HG02588 (cell line): ENCODE data around the gene H6PD.
"Not testable (repeated sequence)": the region's sequence is repeated elsewhere in the genome, so short reads cannot be mapped to it uniquely, and the experiment has no call there.

Experiments
- ATAC-seq: cut with Tn5 transposase; IDR thresholded peaks from one replicate; pipeline ENCODE4 v1.9.1; 2021; ENCODE audit warnings: mild to moderate bottlenecking, moderate library complexity; ENCODE audit not compliant: unreplicated experiment

The H6PD gene

GRCh38 chr1:9294910-9295636 lies 60.5 kb downstream of the H6PD start:
- no peak for ATAC-seq

DNA sequence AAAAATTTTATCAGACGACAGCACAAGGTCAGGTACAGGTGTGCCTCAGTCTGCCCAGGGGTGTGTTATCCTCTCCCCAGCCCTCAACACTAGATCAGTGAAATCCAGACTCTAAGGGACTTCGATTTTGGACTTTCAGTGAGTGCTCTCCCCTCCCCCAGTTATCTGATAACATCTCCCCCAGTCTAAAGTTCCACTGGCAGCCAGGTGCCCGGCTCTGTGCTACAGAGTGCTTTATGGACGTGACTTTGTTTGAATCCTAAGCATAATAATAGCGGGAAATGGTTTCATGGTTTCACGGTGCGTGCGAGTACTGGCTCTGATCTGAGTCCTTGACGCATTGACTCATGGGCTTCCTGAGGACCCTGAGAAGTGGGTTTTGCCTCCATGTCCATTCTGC lies 61.3 kb downstream of the H6PD start:
- ATAC-seq: no peak

DNA sequence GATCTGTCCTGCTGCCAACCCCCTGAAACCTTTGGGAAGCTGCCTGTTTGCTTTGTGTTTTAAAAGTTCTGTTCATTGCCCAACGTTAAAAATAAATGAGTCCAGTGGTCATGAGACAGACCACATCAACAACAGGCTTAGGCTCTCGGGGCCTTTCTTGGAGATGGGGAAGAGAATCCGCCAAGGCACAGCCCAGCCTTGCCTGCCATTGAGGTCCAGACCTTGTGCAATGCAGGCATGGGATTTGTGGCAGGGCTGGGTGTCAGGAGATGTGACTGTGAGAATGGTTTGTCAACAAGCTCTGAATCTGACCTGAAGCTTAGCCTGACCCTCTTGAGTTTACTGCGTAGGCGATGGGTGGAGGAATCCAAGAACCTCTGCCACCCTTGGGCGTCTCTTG lies 62.3 kb downstream of the H6PD start:
- ATAC-seq: no peak

DNA sequence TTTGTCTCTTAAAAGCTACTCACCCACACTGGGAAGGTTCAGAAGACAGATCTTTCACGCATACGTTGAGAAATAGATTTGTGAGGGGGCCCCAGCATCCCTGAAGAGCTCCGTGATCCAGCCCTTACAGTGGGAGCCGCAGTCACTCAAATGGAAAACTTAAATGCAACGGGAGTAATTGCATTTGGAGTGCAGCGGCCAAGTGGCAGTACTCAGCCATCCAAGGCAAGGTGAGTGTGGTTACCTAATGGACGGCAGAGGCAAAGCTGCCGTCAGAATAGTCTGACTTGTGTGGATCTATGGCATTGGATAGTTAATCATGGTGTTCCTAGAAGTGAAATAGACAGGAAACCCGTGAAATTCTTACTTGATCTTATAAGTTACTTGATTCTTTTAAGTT lies 63.3 kb downstream of the H6PD start:
- no peak for ATAC-seq

DNA sequence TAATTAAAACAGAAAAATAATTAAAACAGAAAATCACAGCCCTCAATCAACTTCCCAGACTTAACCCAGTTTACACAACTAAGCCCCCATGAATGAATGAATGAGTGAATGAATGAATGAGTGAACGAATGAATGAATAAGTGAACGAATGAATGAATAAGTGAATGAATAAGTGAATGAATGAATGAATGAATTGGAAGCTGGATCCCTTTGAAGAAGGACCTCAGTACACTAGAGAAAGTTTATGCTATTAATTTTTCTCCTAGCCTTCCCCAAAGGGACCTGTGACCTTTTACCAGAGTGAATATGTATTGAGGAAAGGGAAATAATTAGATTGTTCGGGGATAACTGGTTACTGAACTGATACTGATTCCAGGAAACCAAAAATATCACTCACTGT lies 63.7 kb downstream of the H6PD start:
- ATAC-seq: no peak

- not testable (repeated sequence) for ATAC-seq
These were observed 65.3 kb downstream of the H6PD start for GRCh38 chr1:9299571-9300541.

GRCh38 chr1:9300573-9300972 lies 66.0 kb downstream of the H6PD start:
- no peak for ATAC-seq

DNA sequence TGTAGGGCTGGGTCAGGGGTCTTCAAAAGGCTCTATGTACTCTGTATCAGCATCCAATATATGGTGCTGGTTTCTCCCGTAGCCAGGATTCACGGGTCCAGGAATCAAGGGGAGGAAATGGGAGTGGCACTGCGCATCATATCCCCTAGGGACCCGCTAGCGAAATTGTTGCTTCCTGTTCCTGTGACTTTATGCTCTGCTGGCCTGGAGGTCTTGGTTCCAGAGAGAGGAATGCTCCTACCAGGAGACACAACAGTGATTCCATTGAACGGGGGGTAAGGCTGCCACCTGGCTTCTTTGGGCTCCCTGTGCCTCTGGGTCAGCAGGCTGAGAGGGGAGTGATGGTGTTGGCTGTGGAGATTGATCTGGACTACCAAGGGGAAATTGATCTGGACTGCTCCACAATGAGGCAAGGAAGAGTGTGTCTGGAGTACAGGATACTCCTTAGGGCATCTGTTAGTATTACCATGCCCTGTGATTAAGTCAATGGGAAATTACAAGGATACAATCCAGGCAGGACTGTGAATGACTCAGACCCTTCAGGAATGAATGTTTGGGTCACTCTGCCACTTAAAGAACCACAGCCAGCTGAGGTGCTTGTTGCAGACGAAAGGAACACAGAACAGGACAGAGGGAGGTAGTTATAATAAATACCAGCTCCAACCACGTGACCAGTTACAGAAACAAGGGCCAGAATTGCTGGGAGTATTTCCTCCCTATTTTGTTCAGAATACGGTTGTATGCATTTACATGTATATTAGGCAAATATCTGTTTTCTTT lies 68.4 kb downstream of the H6PD start:
- no peak for ATAC-seq

DNA sequence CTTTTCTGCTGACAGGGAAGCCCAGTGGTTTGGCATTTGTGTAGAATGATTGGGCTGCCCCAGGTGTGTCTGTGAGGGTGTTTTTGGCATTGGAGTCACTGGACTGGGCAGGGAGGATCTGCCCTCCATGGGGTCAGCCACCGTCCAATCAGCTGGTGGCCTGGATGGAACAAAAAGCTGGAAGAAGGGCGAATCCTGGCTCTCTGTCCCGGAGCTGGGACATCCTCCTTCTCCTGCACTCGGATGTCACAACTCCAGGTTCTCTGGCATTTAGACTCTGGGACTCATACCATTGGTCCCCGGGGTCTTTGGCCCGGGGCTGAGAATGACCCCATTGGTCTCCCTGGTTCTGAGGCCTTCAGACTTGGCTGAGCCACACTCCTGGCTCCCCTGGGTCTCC lies 69.3 kb downstream of the H6PD start:
- no peak for ATAC-seq

- ATAC-seq: no peak
These were observed 70.6 kb downstream of the H6PD start for GRCh38 chr1:9305216-9305615.

DNA sequence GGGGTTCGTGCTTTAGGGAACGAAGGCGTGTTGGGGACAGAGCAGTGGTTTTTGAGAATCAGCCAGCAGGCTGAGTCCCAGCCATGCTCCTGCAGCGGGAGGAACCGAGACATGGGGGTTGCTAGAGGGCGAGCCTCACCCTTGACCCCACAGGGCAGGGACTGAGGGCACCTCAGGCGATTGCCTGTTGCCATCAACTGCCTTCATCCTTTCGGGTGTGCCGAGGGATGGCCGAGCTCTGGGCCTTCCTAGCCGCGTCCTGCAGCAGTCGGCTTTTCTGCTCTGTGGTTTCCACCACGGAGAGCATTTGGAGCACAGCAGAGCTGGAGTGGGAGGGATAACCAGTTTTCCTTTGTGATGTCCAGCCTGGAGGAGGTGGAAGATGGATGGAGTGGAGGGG lies 71.4 kb downstream of the H6PD start:
- no peak for ATAC-seq

- no peak for ATAC-seq
These were observed 72.7 kb downstream of the H6PD start for GRCh38 chr1:9307303-9307702.

GRCh38 chr1:9308236-9308785 lies 73.7 kb downstream of the H6PD start:
- ATAC-seq: no peak

DNA sequence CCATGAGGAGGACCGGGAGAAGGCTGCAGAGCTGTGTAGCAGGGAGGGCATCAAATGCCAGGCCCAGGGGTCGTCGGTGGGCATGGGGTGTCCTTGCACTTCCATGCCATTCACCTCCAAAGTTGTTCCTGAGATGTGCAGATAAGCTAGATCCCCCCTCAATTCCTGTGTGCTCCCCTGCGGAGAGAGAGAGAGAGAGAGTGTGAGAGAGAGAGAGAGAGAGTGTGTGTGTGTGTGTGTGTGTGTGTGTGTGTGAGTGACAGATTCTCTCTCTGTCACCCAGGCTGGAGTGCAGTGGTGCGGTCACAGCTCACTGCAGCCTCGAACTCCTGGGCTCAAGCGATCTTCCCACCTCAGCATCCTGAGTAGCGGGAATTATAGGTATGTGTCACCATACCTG lies 74.5 kb downstream of the H6PD start:
- no peak for ATAC-seq

- no peak for ATAC-seq
These were observed 75.4 kb downstream of the H6PD start for GRCh38 chr1:9309991-9310390.

GRCh38 chr1:9311029-9311428 lies 76.5 kb downstream of the H6PD start:
- ATAC-seq: no peak

- ATAC-seq: no peak
These were observed 76.9 kb downstream of the H6PD start for GRCh38 chr1:9311479-9311878.

GRCh38 chr1:9312168-9312720 lies 77.7 kb downstream of the H6PD start:
- ATAC-seq: no peak

DNA sequence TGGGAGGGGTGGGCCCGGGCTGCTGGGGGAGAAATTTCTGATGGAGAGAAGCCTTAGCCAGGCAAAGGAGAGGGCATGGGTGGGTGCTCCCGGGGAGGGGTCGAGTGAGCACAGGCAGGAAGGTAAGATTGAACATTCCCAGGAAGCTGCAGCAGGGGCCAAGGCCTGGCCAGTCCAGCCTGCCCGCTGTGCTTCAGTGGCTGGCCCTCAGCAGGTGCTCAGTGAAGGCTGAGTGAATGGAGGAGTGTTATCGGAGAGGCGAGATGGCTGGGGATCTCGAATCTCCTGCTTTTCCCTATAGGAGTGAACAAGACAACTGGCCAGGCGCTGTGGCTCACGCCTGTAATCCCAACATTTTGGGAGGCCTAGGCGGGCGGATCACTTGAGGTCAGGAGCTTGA lies 79.0 kb downstream of the H6PD start:
- no peak for ATAC-seq

DNA sequence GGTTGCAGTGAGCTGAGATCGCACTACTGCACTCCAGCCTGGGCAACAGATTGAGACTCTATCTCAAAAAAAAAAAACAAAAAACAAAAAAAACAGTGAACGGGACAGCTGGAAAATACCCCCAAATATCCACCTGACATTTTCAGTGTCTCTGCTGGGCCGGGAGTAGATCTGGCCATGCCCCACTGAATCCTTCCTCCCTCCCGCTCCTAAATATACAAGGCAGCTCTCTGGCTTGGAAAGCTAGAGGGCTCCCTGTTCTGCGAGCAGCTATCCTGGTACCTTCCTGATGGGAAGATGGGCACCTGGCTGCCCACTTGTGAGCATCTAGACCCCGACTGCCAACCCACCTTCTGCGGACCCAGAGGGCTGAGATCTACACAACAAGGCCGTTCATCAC lies 79.5 kb downstream of the H6PD start:
- no peak for ATAC-seq
